Calu3 (cell line): Measurements from ENCODE around the gene PYGO2. TPM values are rescaled to one million over a fixed set of nuclear protein-coding genes. Genes with fewer than 3 reads are reported as not detected.

Experiments
- BruUV-seq: library from RNA; stranded (reverse); fragments of 400-500 nt; replicated peaks from 2 replicates; lab custom pipeline; 2021; lab: Mats Ljungman, UMichigan
- CTCF ChIA-PET: fragments of 300-600 bp; sonication (Branson Sonifier 250); formaldehyde crosslinking; loops from one replicate; lab custom pipeline; 2022; ENCODE audit warnings: antibody characterized with exemption; lab: Charles Lee
- DNase-seq: peaks from one replicate; pipeline ENCODE4 v3.0.0; 2022
- H3K27ac Mint-ChIP-seq: one replicate; pipeline ENCODE4 v1.8.0; 2022; ENCODE audit warnings: mixed read lengths; ENCODE audit not compliant: unreplicated experiment
- H3K27me3 Mint-ChIP-seq: one replicate; pipeline ENCODE4 v1.8.0; 2022; ENCODE audit warnings: mixed read lengths; ENCODE audit not compliant: unreplicated experiment
- H3K36me3 Mint-ChIP-seq: one replicate; pipeline ENCODE4 v1.8.0; 2022; ENCODE audit warnings: mild to moderate bottlenecking, moderate library complexity, mixed read lengths; ENCODE audit not compliant: insufficient read depth, unreplicated experiment
- H3K4me1 Mint-ChIP-seq: one replicate; pipeline ENCODE4 v1.8.0; 2022; ENCODE audit warnings: mild to moderate bottlenecking, low read depth, mixed read lengths; ENCODE audit not compliant: unreplicated experiment
- H3K4me3 Mint-ChIP-seq: one replicate; pipeline ENCODE4 v1.8.0; 2022; ENCODE audit warnings: mild to moderate bottlenecking, low read depth, moderate library complexity, mixed read lengths; ENCODE audit not compliant: unreplicated experiment
- H3K9me3 Mint-ChIP-seq: one replicate; pipeline ENCODE4 v1.8.0; 2022; ENCODE audit warnings: low read depth, mixed read lengths; ENCODE audit not compliant: unreplicated experiment
- CTCF ChIP-seq: fragments of 200-600 bp; IDR thresholded peaks from one replicate; pipeline ENCODE4 v1.8.0; 2022; ENCODE audit warnings: antibody characterized with exemption; ENCODE audit not compliant: unreplicated experiment
- intact Hi-C: fragments of 100-400 bp; cut with micrococcal nuclease; formaldehyde crosslinking; loops from one replicate; pipeline ENCODE4 v1.10.0; 2022; ENCODE audit not compliant: unreplicated experiment
- total RNA-seq: library from RNA; stranded (reverse); gene quantifications from 2 replicates; pipeline ENCODE4 v1.2.3, GENCODE V29; 2022

The PYGO2 gene
- total RNA-seq, 1 experiment from 2014 or later: 45.6 TPM

- intact Hi-C loops: no loop called here
- no peak overlapping the region for H3K4me3 Mint-ChIP-seq
- H3K9me3 Mint-ChIP-seq: no peaks in the 10 kb centered on the region
- peaks cover 18% of the 10 kb centered on the region for H3K36me3 Mint-ChIP-seq
- DNase-seq: no peak
- no peak for TF ChIP-seq CTCF
- no peaks in the 10 kb centered on the region for H3K27me3 Mint-ChIP-seq
- peaks cover 26% of the 10 kb centered on the region for H3K4me1 Mint-ChIP-seq
- BruUV-seq: TSS peak; percentile 57
- CTCF ChIA-PET: interaction anchor here (0.9 to 1.0 kb wide), 3 partner anchors 9 to 110 kb away, joined by 3 to 5 read pairs (median 3); no protein-coding TSS in a partner anchor
- no peak overlapping the region for H3K27ac Mint-ChIP-seq
Measured at GRCh38 chr1:154975409-154976059, 14.0 kb upstream of the PYGO2 start.

GRCh38 chr1:154974808-154975408, 13.3 kb upstream of the PYGO2 start:
- intact Hi-C loops: loop anchor here (1.0 to 5.0 kb wide), 2 partner anchors 26 to 87 kb away; partner anchors contain the start of gene EFNA4
- no peaks in the 10 kb centered on the region for H3K9me3 Mint-ChIP-seq
- H3K36me3 Mint-ChIP-seq: peaks cover 14% of the 10 kb centered on the region
- peaks cover 27% of the 10 kb centered on the region for H3K4me1 Mint-ChIP-seq
- peak; percentile 96 for DNase-seq
- TF ChIP-seq CTCF: no peak
- no peaks in the 10 kb centered on the region for H3K27me3 Mint-ChIP-seq
- BruUV-seq: no TSS peak
- no peak overlapping the region for H3K4me3 Mint-ChIP-seq
- CTCF ChIA-PET: interaction anchor here (0.9 to 1.0 kb wide), 3 partner anchors 10 to 110 kb away, joined by 3 to 5 read pairs (median 3); no protein-coding TSS in a partner anchor
- no peak overlapping the region for H3K27ac Mint-ChIP-seq

DNA sequence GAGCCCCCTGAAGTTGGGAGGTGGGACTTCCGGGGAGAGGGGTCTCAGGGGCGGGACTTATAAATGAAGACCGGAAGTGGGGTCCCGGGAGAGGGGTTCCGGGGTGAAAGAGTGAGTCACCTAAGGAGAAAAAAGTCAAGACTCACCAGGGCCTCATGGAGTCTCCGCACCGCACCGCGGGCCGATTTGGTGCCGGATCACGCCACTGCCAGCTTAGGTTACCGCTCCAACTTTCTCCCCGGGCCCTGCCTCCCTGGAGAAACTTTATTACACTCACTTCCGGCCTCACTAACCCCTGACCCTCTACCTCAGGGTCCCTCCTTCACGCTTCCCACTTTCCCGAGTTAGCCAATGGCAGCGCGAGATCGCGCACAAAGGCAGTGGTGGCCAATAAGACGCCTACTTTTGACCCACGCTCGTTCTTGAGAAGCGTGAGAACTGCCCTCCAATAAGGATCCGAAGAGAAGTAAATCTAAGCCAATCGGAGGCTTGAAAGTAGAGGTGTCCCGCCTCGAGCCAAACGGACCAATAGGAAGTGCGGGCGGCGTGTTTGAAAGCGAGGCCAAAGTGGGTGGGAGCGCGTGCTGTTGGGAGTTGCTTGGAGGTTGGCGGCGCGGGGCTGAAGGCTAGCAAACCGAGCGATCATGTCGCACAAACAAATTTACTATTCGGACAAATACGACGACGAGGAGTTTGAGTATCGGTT, 12.7 kb upstream of the PYGO2 start, which contains the start of gene CKS1B:
Gene CKS1B (plus strand): TSS at position 580 of the 706 bp plus-strand sequence. CDS start 65 bp downstream, at position 645.
- intact Hi-C loops: loop anchor here (1.0 to 5.0 kb wide), 2 partner anchors 27 to 88 kb away; partner anchors contain the start of gene EFNA4
- H3K4me1 Mint-ChIP-seq: peaks cover 33% of the 10 kb centered on the region
- H3K9me3 Mint-ChIP-seq: no peaks in the 10 kb centered on the region
- H3K27me3 Mint-ChIP-seq: no peaks in the 10 kb centered on the region
- BruUV-seq: no TSS peak
- no peak within 1 kb of the TSS for H3K4me3 Mint-ChIP-seq
- DNase-seq: peak; percentile 96
- H3K36me3 Mint-ChIP-seq: peaks cover 12% of the 10 kb centered on the region
- H3K27ac Mint-ChIP-seq: no peak within 1 kb of the TSS
- TF ChIP-seq CTCF: no peak
- CTCF ChIA-PET: interaction anchor here (0.6 to 1.1 kb wide), 18 partner anchors 9 to 193 kb away, joined by 3 to 14 read pairs (median 4); partner anchors contain the start of genes FLAD1, PBXIP1 and ZBTB7B

- peaks cover 11% of the 10 kb centered on the region for H3K36me3 Mint-ChIP-seq
- no TSS peak for BruUV-seq
- CTCF ChIA-PET: interaction anchor here (0.6 to 1.1 kb wide), 17 partner anchors 10 to 194 kb away, joined by 3 to 14 read pairs (median 4); partner anchors contain the start of genes FLAD1, PBXIP1 and ZBTB7B
- peaks cover 36% of the 10 kb centered on the region for H3K4me1 Mint-ChIP-seq
- no peaks in the 10 kb centered on the region for H3K27me3 Mint-ChIP-seq
- H3K27ac Mint-ChIP-seq: no peak overlapping the region
- H3K4me3 Mint-ChIP-seq: no peak overlapping the region
- H3K9me3 Mint-ChIP-seq: no peaks in the 10 kb centered on the region
- DNase-seq: peak; percentile 99
- intact Hi-C loops: loop anchor here (1.0 to 5.0 kb wide), 2 partner anchors 28 to 89 kb away; partner anchors contain the start of gene EFNA4
- no peak for TF ChIP-seq CTCF
Measured at GRCh38 chr1:154973344-154974101, 11.9 kb upstream of the PYGO2 start.
